SK-N-SH treated with all-trans-retinoic acid at 6 μM for 48 hours (cell line): ENCODE results near the gene TPMT.

Source experiments
- ATAC-seq: fragments of 200-7000 bp; cut with Tn5 transposase; 3 replicates; pipeline ENCODE4 v1.9.1; 2020; ENCODE audit warnings: mild to moderate bottlenecking, moderate library complexity
- ARNTL ChIP-seq: fragments of 450-650 bp; formaldehyde crosslinking; IDR thresholded peaks from 2 replicates; pipeline ENCODE4 v1.5.0; 2020; ENCODE audit warnings: low read depth, mild to moderate bottlenecking, moderate library complexity, borderline replicate concordance
- BACH2 ChIP-seq: fragments of 250-450 bp; sonication (Bioruptor Pico); IDR thresholded peaks from 2 replicates; pipeline ENCODE4 v1.9.0; 2021; ENCODE audit warnings: mild to moderate bottlenecking, borderline replicate concordance
- CSDC2 ChIP-seq: fragments of 250-450 bp; sonication (Bioruptor Pico); IDR thresholded peaks from 2 replicates; pipeline ENCODE4 v1.5.0; 2020; ENCODE audit warnings: mild to moderate bottlenecking, moderate library complexity
- ESRRG ChIP-seq: fragments of 250-450 bp; sonication (Bioruptor Pico); IDR thresholded peaks from 2 replicates; pipeline ENCODE4 v1.6.1; 2021; ENCODE audit warnings: mild to moderate bottlenecking
- GLIS3 ChIP-seq: fragments of 250-450 bp; sonication (Bioruptor Pico); IDR thresholded peaks from 2 replicates; pipeline ENCODE4 v1.5.0; 2020; ENCODE audit warnings: mild to moderate bottlenecking, moderate library complexity
- ISL1 ChIP-seq: fragments of 250-450 bp; sonication (Bioruptor Pico); IDR thresholded peaks from 2 replicates; pipeline ENCODE4 v2.1.2; 2022; ENCODE audit warnings: mild to moderate bottlenecking, moderate library complexity
- OSR1 ChIP-seq: fragments of 250-450 bp; sonication (Bioruptor Pico); IDR thresholded peaks from 2 replicates; pipeline ENCODE4 v1.8.0; 2022; ENCODE audit warnings: moderate library complexity, mild to moderate bottlenecking, inconsistent platforms
- PPARA ChIP-seq: fragments of 250-450 bp; sonication (Bioruptor Pico); IDR thresholded peaks from 2 replicates; pipeline ENCODE4 v1.5.0; 2020; ENCODE audit warnings: mild to moderate bottlenecking, borderline replicate concordance
- RARB ChIP-seq: fragments of 250-450 bp; sonication (Bioruptor Pico); IDR thresholded peaks from 2 replicates; pipeline ENCODE4 v1.8.0; 2021; ENCODE audit warnings: mild to moderate bottlenecking, moderate library complexity
- SNAI2 ChIP-seq: fragments of 250-450 bp; sonication (Bioruptor Pico); IDR thresholded peaks from 2 replicates; pipeline ENCODE4 v1.5.0; 2020; ENCODE audit warnings: mild to moderate bottlenecking, moderate library complexity
- TCF4 ChIP-seq: fragments of 250-450 bp; sonication (Bioruptor Pico); IDR thresholded peaks from 2 replicates; pipeline ENCODE4 v1.8.0; 2021; ENCODE audit warnings: mild to moderate bottlenecking, moderate library complexity, borderline replicate concordance
- TOX ChIP-seq: fragments of 250-450 bp; sonication (Bioruptor Pico); IDR thresholded peaks from 2 replicates; pipeline ENCODE4 v1.8.0; 2021; ENCODE audit warnings: mild to moderate bottlenecking, moderate library complexity, borderline replicate concordance
- ZC3H10 ChIP-seq: fragments of 250-450 bp; sonication (Bioruptor Pico); IDR thresholded peaks from 2 replicates; pipeline ENCODE4 v1.5.1; 2021; ENCODE audit warnings: mild to moderate bottlenecking, moderate library complexity
- ZFP3 ChIP-seq: fragments of 250-450 bp; sonication (Bioruptor Pico); IDR thresholded peaks from 2 replicates; pipeline ENCODE4 v1.5.0; 2020; ENCODE audit warnings: mild to moderate bottlenecking, moderate library complexity
- ZFP30 ChIP-seq: fragments of 450-650 bp; formaldehyde crosslinking; IDR thresholded peaks from 2 replicates; pipeline ENCODE4 v1.5.0; 2022; ENCODE audit warnings: mild to moderate bottlenecking, moderate library complexity
- ZNF565 ChIP-seq: fragments of 450-650 bp; formaldehyde crosslinking; conservative IDR thresholded peaks from 2 replicates; pipeline ENCODE4 v1.5.0; 2020; ENCODE audit warnings: low read depth, mild to moderate bottlenecking, moderate library complexity
- ZNF70 ChIP-seq: fragments of 450-650 bp; formaldehyde crosslinking; IDR thresholded peaks from 2 replicates; pipeline ENCODE4 v1.5.0; 2020; ENCODE audit warnings: mild to moderate bottlenecking, moderate library complexity
- ZNF8 ChIP-seq: fragments of 450-650 bp; formaldehyde crosslinking; IDR thresholded peaks from 2 replicates; pipeline ENCODE4 v1.5.0; 2020; ENCODE audit warnings: mild to moderate bottlenecking, moderate library complexity
- TF ChIP-seq, protein P1 (sequence below): fragments of 250-450 bp; sonication (Bioruptor Pico); IDR thresholded peaks from 2 replicates; pipeline ENCODE4 v1.5.1; 2021; ENCODE audit warnings: mild to moderate bottlenecking, moderate library complexity
- TF ChIP-seq, protein P2 (sequence below): fragments of 250-450 bp; sonication (Bioruptor Pico); IDR thresholded peaks from 2 replicates; pipeline ENCODE4 v1.5.0; 2020; ENCODE audit warnings: mild to moderate bottlenecking, moderate library complexity
- TF ChIP-seq, protein P3 (sequence below): fragments of 250-450 bp; sonication (Bioruptor Pico); IDR thresholded peaks from 2 replicates; pipeline ENCODE4 v1.5.1; 2020; ENCODE audit warnings: low read depth, mild to moderate bottlenecking, moderate library complexity
- TF ChIP-seq, protein P4 (sequence below): fragments of 250-450 bp; sonication (Bioruptor Pico); IDR thresholded peaks from 2 replicates; pipeline ENCODE4 v1.8.0; 2020; ENCODE audit warnings: mild to moderate bottlenecking, moderate library complexity, borderline replicate concordance
- TF ChIP-seq, protein P5 (sequence below): fragments of 250-450 bp; sonication (Bioruptor Pico); IDR thresholded peaks from 2 replicates; pipeline ENCODE4 v1.8.0; 2021; ENCODE audit warnings: low read depth, mild to moderate bottlenecking, moderate library complexity, borderline replicate concordance

Gene TPMT

DNA sequence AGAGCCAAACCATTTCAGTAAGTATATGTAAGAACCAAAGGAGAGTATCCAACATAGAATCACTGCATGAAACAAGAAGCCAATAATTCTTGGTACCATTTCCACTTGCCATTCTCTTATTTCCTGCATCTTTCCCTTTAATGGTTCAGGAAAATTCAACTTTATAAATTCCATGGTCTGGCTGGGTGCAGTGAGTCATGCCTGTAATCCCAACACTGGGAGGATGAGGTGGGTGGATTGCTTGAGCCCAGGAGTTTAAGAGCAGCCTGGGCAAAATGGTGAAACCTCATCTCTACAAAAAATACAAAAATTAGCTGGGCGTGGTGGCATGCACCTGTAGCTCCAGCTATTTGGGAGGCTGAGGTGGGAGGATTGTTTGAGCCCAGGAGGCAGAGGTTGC is 53.6 kb downstream of the TPMT start:
- no peak for TF ChIP-seq PPARA (CRISPR knock-in tag)
- TF ChIP-seq TCF4 (CRISPR knock-in tag), result no peak
- TF ChIP-seq ZFP30 (CRISPR knock-in tag), result no peak
- TF ChIP-seq ZNF565 (CRISPR knock-in tag), result no peak
- no peak for TF ChIP-seq BACH2 (CRISPR knock-in tag)
- TF ChIP-seq, protein P1, sequence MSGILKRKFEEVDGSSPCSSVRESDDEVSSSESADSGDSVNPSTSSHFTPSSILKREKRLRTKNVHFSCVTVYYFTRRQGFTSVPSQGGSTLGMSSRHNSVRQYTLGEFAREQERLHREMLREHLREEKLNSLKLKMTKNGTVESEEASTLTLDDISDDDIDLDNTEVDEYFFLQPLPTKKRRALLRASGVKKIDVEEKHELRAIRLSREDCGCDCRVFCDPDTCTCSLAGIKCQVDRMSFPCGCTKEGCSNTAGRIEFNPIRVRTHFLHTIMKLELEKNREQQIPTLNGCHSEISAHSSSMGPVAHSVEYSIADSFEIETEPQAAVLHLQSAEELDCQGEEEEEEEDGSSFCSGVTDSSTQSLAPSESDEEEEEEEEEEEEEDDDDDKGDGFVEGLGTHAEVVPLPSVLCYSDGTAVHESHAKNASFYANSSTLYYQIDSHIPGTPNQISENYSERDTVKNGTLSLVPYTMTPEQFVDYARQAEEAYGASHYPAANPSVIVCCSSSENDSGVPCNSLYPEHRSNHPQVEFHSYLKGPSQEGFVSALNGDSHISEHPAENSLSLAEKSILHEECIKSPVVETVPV (CRISPR knock-in tag), result no peak
- TF ChIP-seq ZC3H10 (CRISPR knock-in tag), result no peak
- no peak for TF ChIP-seq OSR1 (CRISPR knock-in tag)
- no peak for TF ChIP-seq CSDC2 (CRISPR knock-in tag)
- TF ChIP-seq, protein P2, sequence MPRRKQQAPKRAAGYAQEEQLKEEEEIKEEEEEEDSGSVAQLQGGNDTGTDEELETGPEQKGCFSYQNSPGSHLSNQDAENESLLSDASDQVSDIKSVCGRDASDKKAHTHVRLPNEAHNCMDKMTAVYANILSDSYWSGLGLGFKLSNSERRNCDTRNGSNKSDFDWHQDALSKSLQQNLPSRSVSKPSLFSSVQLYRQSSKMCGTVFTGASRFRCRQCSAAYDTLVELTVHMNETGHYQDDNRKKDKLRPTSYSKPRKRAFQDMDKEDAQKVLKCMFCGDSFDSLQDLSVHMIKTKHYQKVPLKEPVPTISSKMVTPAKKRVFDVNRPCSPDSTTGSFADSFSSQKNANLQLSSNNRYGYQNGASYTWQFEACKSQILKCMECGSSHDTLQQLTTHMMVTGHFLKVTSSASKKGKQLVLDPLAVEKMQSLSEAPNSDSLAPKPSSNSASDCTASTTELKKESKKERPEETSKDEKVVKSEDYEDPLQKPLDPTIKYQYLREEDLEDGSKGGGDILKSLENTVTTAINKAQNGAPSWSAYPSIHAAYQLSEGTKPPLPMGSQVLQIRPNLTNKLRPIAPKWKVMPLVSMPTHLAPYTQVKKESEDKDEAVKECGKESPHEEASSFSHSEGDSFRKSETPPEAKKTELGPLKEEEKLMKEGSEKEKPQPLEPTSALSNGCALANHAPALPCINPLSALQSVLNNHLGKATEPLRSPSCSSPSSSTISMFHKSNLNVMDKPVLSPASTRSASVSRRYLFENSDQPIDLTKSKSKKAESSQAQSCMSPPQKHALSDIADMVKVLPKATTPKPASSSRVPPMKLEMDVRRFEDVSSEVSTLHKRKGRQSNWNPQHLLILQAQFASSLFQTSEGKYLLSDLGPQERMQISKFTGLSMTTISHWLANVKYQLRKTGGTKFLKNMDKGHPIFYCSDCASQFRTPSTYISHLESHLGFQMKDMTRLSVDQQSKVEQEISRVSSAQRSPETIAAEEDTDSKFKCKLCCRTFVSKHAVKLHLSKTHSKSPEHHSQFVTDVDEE, result no peak
- TF ChIP-seq, protein P3, sequence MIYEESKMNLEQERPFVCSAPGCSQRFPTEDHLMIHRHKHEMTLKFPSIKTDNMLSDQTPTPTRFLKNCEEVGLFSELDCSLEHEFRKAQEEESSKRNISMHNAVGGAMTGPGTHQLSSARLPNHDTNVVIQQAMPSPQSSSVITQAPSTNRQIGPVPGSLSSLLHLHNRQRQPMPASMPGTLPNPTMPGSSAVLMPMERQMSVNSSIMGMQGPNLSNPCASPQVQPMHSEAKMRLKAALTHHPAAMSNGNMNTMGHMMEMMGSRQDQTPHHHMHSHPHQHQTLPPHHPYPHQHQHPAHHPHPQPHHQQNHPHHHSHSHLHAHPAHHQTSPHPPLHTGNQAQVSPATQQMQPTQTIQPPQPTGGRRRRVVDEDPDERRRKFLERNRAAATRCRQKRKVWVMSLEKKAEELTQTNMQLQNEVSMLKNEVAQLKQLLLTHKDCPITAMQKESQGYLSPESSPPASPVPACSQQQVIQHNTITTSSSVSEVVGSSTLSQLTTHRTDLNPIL (CRISPR knock-in tag), result no peak
- TF ChIP-seq TOX, result no peak
- no peak for TF ChIP-seq ZNF70 (CRISPR knock-in tag)
- TF ChIP-seq ZNF8 (CRISPR knock-in tag), result no peak
- TF ChIP-seq SNAI2 (CRISPR knock-in tag), result no peak
- TF ChIP-seq, protein P4, sequence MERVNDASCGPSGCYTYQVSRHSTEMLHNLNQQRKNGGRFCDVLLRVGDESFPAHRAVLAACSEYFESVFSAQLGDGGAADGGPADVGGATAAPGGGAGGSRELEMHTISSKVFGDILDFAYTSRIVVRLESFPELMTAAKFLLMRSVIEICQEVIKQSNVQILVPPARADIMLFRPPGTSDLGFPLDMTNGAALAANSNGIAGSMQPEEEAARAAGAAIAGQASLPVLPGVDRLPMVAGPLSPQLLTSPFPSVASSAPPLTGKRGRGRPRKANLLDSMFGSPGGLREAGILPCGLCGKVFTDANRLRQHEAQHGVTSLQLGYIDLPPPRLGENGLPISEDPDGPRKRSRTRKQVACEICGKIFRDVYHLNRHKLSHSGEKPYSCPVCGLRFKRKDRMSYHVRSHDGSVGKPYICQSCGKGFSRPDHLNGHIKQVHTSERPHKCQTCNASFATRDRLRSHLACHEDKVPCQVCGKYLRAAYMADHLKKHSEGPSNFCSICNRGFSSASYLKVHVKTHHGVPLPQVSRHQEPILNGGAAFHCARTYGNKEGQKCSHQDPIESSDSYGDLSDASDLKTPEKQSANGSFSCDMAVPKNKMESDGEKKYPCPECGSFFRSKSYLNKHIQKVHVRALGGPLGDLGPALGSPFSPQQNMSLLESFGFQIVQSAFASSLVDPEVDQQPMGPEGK (CRISPR knock-in tag), result no peak
- TF ChIP-seq ISL1 (CRISPR knock-in tag), result no peak
- TF ChIP-seq, all 23 proteins: peak for 0
- ATAC-seq, result no peak; the same call in 2 of the 3 replicates

DNA sequence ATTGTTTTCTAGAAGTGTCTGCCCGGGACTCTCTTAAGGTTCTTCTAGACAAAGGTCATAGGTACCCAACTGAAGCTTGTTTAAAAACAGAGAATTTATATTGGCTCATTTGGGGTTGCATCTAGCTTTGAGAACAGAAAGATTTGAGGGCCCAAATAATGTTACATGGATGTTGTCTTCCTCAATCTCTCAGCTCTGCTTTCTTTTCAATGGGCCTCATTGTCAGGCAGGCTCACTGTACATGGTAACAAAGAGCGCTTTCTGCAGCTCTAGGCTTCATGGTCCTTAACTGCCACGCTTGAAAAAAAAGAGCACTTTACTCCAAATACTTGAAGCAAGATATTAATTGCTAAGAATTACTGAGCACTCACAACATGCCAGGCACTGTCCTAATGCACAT is 54.6 kb downstream of the TPMT start:
- TF ChIP-seq ISL1 (CRISPR knock-in tag) (no peak), BACH2 (CRISPR knock-in tag) (no peak), SNAI2 (CRISPR knock-in tag) (no peak), CSDC2 (CRISPR knock-in tag) (no peak), ZFP30 (CRISPR knock-in tag) (no peak)
- TF ChIP-seq, protein P2, result no peak
- ATAC-seq, result no peak

DNA sequence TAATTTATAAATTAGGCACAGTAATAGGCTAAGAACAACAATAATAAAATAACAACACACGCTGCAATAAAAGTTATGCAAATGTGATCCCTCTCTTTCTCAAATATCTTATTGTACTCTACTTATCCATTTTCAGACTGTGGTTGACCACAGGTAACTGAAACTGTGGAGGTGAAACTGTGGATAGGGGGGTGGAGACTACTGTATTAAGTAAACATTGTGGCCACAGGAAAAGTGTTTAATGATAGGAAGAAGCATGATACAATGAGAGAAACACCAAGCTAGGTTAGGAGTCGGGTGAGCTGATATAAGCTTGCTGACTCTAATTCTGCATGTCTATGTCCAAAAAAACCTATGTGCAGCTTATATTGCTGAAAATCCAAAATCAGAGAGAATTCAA is 55.4 kb downstream of the TPMT start:
- ATAC-seq, result no peak
- TF ChIP-seq PPARA (CRISPR knock-in tag) (no peak), ZC3H10 (CRISPR knock-in tag) (no peak), ESRRG (no peak), RARB (CRISPR knock-in tag) (no peak), ZFP3 (CRISPR knock-in tag) (no peak), ARNTL (no peak), SNAI2 (CRISPR knock-in tag) (no peak), BACH2 (CRISPR knock-in tag) (no peak), ISL1 (CRISPR knock-in tag) (no peak), ZNF8 (CRISPR knock-in tag) (no peak), GLIS3 (no peak)
- TF ChIP-seq, protein P5, sequence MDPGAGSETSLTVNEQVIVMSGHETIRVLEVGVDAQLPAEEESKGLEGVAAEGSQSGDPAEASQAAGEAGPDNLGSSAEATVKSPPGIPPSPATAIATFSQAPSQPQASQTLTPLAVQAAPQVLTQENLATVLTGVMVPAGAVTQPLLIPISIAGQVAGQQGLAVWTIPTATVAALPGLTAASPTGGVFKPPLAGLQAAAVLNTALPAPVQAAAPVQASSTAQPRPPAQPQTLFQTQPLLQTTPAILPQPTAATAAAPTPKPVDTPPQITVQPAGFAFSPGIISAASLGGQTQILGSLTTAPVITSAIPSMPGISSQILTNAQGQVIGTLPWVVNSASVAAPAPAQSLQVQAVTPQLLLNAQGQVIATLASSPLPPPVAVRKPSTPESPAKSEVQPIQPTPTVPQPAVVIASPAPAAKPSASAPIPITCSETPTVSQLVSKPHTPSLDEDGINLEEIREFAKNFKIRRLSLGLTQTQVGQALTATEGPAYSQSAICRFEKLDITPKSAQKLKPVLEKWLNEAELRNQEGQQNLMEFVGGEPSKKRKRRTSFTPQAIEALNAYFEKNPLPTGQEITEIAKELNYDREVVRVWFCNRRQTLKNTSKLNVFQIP (CRISPR knock-in tag), result no peak
- TF ChIP-seq, protein P1 (CRISPR knock-in tag), result no peak
- TF ChIP-seq, protein P3 (CRISPR knock-in tag), result no peak
